Measurements from ENCODE around the gene EPHB2.

DNA sequence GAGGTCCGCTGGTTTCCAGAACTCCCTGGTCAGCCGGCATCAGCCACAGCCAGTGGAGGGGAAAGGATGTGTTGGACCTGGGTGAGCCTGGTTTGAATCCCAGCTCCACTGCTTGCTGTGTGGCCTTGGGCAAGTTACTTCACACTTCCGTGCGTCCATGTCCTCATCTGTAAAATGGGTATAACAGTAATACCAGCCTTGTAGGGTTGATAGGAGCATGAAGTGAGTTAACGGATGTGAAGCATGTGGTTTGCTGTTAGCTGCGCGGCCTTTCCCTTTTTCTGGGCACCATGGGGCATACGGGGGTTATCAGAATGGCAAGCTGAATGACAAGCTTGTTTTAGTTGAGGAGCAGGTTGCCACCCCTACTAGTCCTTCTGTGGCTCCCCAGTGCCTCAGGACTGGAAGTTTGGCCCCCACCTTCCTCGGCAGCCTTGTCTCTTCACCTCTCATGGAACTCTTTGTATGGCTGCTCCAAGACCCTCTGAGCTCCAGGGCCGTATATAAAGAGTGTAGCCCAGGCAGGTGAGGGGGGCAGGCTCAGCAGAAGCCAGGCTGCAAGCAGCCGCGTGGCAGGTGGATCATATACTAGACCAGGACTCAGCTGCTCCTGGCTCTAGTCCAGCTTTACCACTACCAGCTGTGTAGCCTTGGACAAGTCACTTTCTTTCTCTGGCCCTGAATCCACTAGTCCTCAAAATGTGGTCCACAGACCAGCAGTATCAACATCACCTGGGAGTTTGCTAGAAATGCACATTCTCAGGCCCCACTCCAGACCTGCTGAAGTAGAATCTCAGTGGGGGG, 166.7 kb downstream of the EPHB2 start:
- TF ChIP-seq, protein P1, sequence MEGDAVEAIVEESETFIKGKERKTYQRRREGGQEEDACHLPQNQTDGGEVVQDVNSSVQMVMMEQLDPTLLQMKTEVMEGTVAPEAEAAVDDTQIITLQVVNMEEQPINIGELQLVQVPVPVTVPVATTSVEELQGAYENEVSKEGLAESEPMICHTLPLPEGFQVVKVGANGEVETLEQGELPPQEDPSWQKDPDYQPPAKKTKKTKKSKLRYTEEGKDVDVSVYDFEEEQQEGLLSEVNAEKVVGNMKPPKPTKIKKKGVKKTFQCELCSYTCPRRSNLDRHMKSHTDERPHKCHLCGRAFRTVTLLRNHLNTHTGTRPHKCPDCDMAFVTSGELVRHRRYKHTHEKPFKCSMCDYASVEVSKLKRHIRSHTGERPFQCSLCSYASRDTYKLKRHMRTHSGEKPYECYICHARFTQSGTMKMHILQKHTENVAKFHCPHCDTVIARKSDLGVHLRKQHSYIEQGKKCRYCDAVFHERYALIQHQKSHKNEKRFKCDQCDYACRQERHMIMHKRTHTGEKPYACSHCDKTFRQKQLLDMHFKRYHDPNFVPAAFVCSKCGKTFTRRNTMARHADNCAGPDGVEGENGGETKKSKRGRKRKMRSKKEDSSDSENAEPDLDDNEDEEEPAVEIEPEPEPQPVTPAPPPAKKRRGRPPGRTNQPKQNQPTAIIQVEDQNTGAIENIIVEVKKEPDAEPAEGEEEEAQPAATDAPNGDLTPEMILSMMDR (IDR thresholded peaks at IDR 0.05): no peak
- no peak for TF ChIP-seq POLR2A (IDR thresholded peaks at IDR 0.05)
